HEK293 (cell line): ENCODE data around the gene TUT1.
A peak's percentile ranks its signal among the peaks of the same experiment; 100 is the strongest.

Experiments
- CTCF ChIA-PET: fragments of 350-600 bp; formaldehyde crosslinking; extraction: SDS; loops from one replicate; lab custom pipeline; 2021; ENCODE audit warnings: antibody characterized with exemption; lab: Yijun Ruan, JAX
- POLR2A ChIA-PET: fragments of 300-600 bp; formaldehyde crosslinking; extraction: SDS; loops from one replicate; lab custom pipeline; 2020; ENCODE audit warnings: antibody characterized with exemption, inconsistent platforms; lab: Yijun Ruan, JAX
- H3K27ac ChIP-seq: fragments of 200-500 bp; sonication (Bioruptor generic); 2 replicates; pipeline ENCODE4 v1.5.1; 2014; ENCODE audit warnings: low read depth, low read length, control low read depth, inconsistent platforms; ENCODE audit errors: extremely low read depth
- H3K36me3 ChIP-seq, 2 experiments: fragments of 200-500 bp in 1 of 2; sonication (Bioruptor generic) in 1 of 2; 1 replicate in 1 of 2; 2 replicates in 1 of 2; pipeline ENCODE4 v1.5.1; 2014 to 2017; ENCODE audit warnings: inconsistent platforms in 2 of 2, low read length in 2 of 2; ENCODE audit not compliant: control insufficient read depth in 2 of 2, insufficient read depth in 1 of 2
- H3K4me1 ChIP-seq: fragments of 200-500 bp; sonication (Bioruptor generic); 2 replicates; pipeline ENCODE4 v1.5.1; 2014; ENCODE audit warnings: mild to moderate bottlenecking, low read length, inconsistent platforms; ENCODE audit not compliant: control insufficient read depth, insufficient read depth
- H3K4me3 ChIP-seq: 2 replicates; pipeline ENCODE4 v1.5.1; 2011; ENCODE audit warnings: low read depth, mild to moderate bottlenecking, control low read depth, low read length, moderate library complexity
- H3K9me3 ChIP-seq: fragments of 200-500 bp; sonication (Bioruptor generic); 2 replicates; pipeline ENCODE4 v1.5.1; 2014; ENCODE audit warnings: low read depth, low read length, inconsistent platforms; ENCODE audit not compliant: control insufficient read depth, insufficient read depth
- PATZ1 ChIP-seq: fragments of 450-650 bp; formaldehyde crosslinking; IDR thresholded peaks from 2 replicates; pipeline ENCODE4 v1.5.1; 2016; ENCODE audit warnings: missing biosample characterization, missing genetic modification characterization
- SETDB1 ChIP-seq: IDR thresholded peaks from one replicate; pipeline ENCODE4 v1.6.1; 2017; ENCODE audit warnings: mild to moderate bottlenecking, low read length, moderate library complexity, mixed read lengths; ENCODE audit not compliant: insufficient read length
- ZFP41 ChIP-seq: fragments of 450-650 bp; formaldehyde crosslinking; IDR thresholded peaks from 2 replicates; pipeline ENCODE4 v1.5.1; 2016; ENCODE audit warnings: missing biosample characterization, missing genetic modification characterization, borderline replicate concordance
- ZNF132 ChIP-seq: fragments of 450-650 bp; formaldehyde crosslinking; IDR thresholded peaks from 2 replicates; pipeline ENCODE4 v1.5.1; 2017; ENCODE audit warnings: missing biosample characterization, missing genetic modification characterization, borderline replicate concordance
- ZNF155 ChIP-seq: fragments of 450-650 bp; formaldehyde crosslinking; IDR thresholded peaks from 2 replicates; pipeline ENCODE4 v1.5.1; 2016; ENCODE audit warnings: missing biosample characterization, missing genetic modification characterization
- ZNF184 ChIP-seq: fragments of 450-650 bp; IDR thresholded peaks from 2 replicates; pipeline ENCODE4 v1.5.1; 2018; ENCODE audit warnings: missing biosample characterization, mild to moderate bottlenecking, missing genetic modification characterization
- ZNF324 ChIP-seq: fragments of 450-650 bp; formaldehyde crosslinking; IDR thresholded peaks from 2 replicates; pipeline ENCODE4 v1.5.1; 2016; ENCODE audit warnings: missing biosample characterization, missing genetic modification characterization
- ZNF335 ChIP-seq: fragments of 450-650 bp; formaldehyde crosslinking; conservative IDR thresholded peaks from 2 replicates; pipeline ENCODE4 v1.5.1; 2016; ENCODE audit warnings: missing biosample characterization, missing genetic modification characterization
- ZNF473 ChIP-seq: fragments of 450-650 bp; formaldehyde crosslinking; IDR thresholded peaks from 2 replicates; pipeline ENCODE4 v1.5.1; 2017; ENCODE audit warnings: missing biosample characterization, missing genetic modification characterization
- ZNF510 ChIP-seq: fragments of 450-650 bp; formaldehyde crosslinking; IDR thresholded peaks from 2 replicates; pipeline ENCODE4 v1.5.1; 2018; ENCODE audit warnings: mild to moderate bottlenecking, missing genetic modification characterization, missing biosample characterization; ENCODE audit not compliant: insufficient replicate concordance
- ZNF548 ChIP-seq: fragments of 450-650 bp; formaldehyde crosslinking; IDR thresholded peaks from 2 replicates; pipeline ENCODE4 v1.5.1; 2016; ENCODE audit warnings: missing biosample characterization, missing genetic modification characterization
- ZNF639 ChIP-seq: fragments of 450-650 bp; formaldehyde crosslinking; IDR thresholded peaks from 2 replicates; pipeline ENCODE4 v1.5.1; 2016; ENCODE audit warnings: missing biosample characterization, missing genetic modification characterization
- ZNF776 ChIP-seq: fragments of 450-650 bp; formaldehyde crosslinking; IDR thresholded peaks from 2 replicates; pipeline ENCODE4 v1.5.0; 2017; ENCODE audit warnings: missing biosample characterization, missing genetic modification characterization, borderline replicate concordance
- ZNF843 ChIP-seq: fragments of 450-650 bp; formaldehyde crosslinking; IDR thresholded peaks from 2 replicates; pipeline ENCODE4 v1.5.1; 2016; ENCODE audit warnings: missing biosample characterization, missing genetic modification characterization
- ZSCAN30 ChIP-seq: fragments of 450-650 bp; IDR thresholded peaks from 2 replicates; pipeline ENCODE4 v1.5.1; 2018; ENCODE audit warnings: missing biosample characterization, mild to moderate bottlenecking, missing genetic modification characterization, moderate library complexity
- TF ChIP-seq, protein P1 (sequence below): fragments of 450-650 bp; formaldehyde crosslinking; conservative IDR thresholded peaks from 2 replicates; pipeline ENCODE4 v1.5.1; 2016; ENCODE audit warnings: low read depth, missing biosample characterization, missing genetic modification characterization
- TF ChIP-seq, protein P2 (sequence below): fragments of 450-650 bp; formaldehyde crosslinking; IDR thresholded peaks from 2 replicates; pipeline ENCODE4 v1.5.1; 2016; ENCODE audit warnings: missing biosample characterization, missing genetic modification characterization
- TF ChIP-seq, protein P3 (sequence below): fragments of 450-650 bp; formaldehyde crosslinking; IDR thresholded peaks from 2 replicates; pipeline ENCODE4 v1.5.1; 2017; ENCODE audit warnings: missing biosample characterization, missing genetic modification characterization

Gene TUT1

GRCh38 chr11:62548545-62549335 lies 42.6 kb downstream of the TUT1 start (continued):
- TF ChIP-seq, protein P1, sequence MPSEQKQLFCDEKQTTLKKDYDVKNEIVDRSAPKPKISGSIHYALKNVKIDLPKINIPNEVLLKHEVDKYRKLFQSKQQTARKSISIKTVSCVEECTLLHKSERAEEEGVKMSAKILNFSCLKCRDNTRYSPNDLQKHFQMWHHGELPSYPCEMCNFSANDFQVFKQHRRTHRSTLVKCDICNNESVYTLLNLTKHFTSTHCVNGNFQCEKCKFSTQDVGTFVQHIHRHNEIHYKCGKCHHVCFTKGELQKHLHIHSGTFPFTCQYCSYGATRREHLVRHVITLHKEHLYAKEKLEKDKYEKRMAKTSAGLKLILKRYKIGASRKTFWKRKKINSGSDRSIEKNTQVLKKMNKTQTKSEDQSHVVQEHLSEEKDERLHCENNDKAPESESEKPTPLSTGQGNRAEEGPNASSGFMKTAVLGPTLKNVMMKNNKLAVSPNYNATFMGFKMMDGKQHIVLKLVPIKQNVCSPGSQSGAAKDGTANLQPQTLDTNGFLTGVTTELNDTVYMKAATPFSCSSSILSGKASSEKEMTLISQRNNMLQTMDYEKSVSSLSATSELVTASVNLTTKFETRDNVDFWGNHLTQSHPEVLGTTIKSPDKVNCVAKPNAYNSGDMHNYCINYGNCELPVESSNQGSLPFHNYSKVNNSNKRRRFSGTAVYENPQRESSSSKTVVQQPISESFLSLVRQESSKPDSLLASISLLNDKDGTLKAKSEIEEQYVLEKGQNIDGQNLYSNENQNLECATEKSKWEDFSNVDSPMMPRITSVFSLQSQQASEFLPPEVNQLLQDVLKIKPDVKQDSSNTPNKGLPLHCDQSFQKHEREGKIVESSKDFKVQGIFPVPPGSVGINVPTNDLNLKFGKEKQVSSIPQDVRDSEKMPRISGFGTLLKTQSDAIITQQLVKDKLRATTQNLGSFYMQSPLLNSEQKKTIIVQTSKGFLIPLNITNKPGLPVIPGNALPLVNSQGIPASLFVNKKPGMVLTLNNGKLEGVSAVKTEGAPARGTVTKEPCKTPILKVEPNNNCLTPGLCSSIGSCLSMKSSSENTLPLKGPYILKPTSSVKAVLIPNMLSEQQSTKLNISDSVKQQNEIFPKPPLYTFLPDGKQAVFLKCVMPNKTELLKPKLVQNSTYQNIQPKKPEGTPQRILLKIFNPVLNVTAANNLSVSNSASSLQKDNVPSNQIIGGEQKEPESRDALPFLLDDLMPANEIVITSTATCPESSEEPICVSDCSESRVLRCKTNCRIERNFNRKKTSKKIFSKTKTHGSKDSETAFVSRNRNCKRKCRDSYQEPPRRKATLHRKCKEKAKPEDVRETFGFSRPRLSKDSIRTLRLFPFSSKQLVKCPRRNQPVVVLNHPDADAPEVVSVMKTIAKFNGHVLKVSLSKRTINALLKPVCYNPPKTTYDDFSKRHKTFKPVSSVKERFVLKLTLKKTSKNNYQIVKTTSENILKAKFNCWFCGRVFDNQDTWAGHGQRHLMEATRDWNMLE (tag by site-specific recombination): no peak
- TF ChIP-seq ZNF548 (tag by site-specific recombination): no peak

- ChIA-PET POLR2A (interaction anchor here (0.6 to 4.8 kb wide), 5 partner anchors 8 to 308 kb away, joined by 3 to 53 read pairs (median 4); partner anchors contain the start of genes EEF1G and UQCC3), CTCF (interaction anchor here (0.6 to 1.1 kb wide), 5 partner anchors 13 to 968 kb away, joined by 3 to 6 read pairs (median 3); no protein-coding TSS in a partner anchor)
- Histone ChIP-seq H3K9me3 (no peaks in the 10 kb centered on the region), H3K4me1 (no peaks in the 10 kb centered on the region), H3K27ac (no peak overlapping the region), H3K4me3 (no peak overlapping the region), H3K36me3 (no peaks in the 10 kb centered on the region)
- TF ChIP-seq ZNF335 (tag by site-specific recombination): no peak
- TF ChIP-seq ZNF473 (tag by site-specific recombination): no peak
- no peak for TF ChIP-seq ZNF324
- TF ChIP-seq ZNF843 (tag by site-specific recombination): no peak
- no peak for TF ChIP-seq ZNF155 (tag by site-specific recombination)
- TF ChIP-seq SETDB1: no peak
- TF ChIP-seq ZNF510 (tag by site-specific recombination): no peak
- TF ChIP-seq, protein P2, sequence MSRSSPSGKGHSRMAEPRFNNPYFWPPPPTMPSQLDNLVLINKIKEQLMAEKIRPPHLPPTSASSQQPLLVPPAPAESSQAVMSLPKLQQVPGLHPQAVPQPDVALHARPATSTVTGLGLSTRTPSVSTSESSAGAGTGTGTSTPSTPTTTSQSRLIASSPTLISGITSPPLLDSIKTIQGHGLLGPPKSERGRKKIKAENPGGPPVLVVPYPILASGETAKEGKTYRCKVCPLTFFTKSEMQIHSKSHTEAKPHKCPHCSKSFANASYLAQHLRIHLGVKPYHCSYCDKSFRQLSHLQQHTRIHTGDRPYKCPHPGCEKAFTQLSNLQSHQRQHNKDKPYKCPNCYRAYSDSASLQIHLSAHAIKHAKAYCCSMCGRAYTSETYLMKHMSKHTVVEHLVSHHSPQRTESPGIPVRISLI (tag by site-specific recombination): no peak
These were observed 43.5 kb downstream of the TUT1 start for GRCh38 chr11:62547691-62548281.

GRCh38 chr11:62546929-62547625 lies 44.2 kb downstream of the TUT1 start:
- Histone ChIP-seq H3K4me3 (peak overlapping the region; percentile 76), H3K27ac (no peak overlapping the region), H3K9me3 (no peaks in the 10 kb centered on the region), H3K4me1 (no peaks in the 10 kb centered on the region; the same call in 1 of the 2 replicates), H3K36me3 (no peaks in the 10 kb centered on the region)
- ChIA-PET POLR2A (interaction anchor here (0.7 to 4.8 kb wide), 10 partner anchors 8 to 308 kb away, joined by 3 to 53 read pairs (median 6); partner anchors contain the start of genes EEF1G, TUT1 and UQCC3), CTCF (interaction anchor here (0.6 to 1.1 kb wide), 3 partner anchors 13 to 223 kb away, joined by 3 to 6 read pairs (median 5); no protein-coding TSS in a partner anchor)
- TF ChIP-seq ZNF639 (tag by site-specific recombination): no peak
- no peak for TF ChIP-seq ZNF184
- TF ChIP-seq ZNF132 (tag by site-specific recombination): no peak
- TF ChIP-seq PATZ1 (tag by site-specific recombination): no peak; the same call in 1 of the 2 replicates
- no peak for TF ChIP-seq ZFP41
- no peak for TF ChIP-seq ZNF776 (tag by site-specific recombination)
- TF ChIP-seq, protein P3, sequence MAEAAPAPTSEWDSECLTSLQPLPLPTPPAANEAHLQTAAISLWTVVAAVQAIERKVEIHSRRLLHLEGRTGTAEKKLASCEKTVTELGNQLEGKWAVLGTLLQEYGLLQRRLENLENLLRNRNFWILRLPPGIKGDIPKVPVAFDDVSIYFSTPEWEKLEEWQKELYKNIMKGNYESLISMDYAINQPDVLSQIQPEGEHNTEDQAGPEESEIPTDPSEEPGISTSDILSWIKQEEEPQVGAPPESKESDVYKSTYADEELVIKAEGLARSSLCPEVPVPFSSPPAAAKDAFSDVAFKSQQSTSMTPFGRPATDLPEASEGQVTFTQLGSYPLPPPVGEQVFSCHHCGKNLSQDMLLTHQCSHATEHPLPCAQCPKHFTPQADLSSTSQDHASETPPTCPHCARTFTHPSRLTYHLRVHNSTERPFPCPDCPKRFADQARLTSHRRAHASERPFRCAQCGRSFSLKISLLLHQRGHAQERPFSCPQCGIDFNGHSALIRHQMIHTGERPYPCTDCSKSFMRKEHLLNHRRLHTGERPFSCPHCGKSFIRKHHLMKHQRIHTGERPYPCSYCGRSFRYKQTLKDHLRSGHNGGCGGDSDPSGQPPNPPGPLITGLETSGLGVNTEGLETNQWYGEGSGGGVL: no peak
- no peak for TF ChIP-seq ZSCAN30 (tag by site-specific recombination)
